Activated CD4-positive, CD25-positive, alpha-beta regulatory T cell treated with anti-CD3 and anti-CD28 coated beads, Interleukin-2, amount 50 U/mL, for 24 hours (primary cell): Measurements from ENCODE around the gene ZNF827.

Experiments
- ATAC-seq, 2 donors: fragments of 150-1000 bp; cut with Tn5 transposase; one replicate each; pipeline ENCODE4 v1.10.0; 2021; ENCODE audit warnings: mild to moderate bottlenecking in 1 of 2, moderate library complexity in 1 of 2

ZNF827 gene

DNA sequence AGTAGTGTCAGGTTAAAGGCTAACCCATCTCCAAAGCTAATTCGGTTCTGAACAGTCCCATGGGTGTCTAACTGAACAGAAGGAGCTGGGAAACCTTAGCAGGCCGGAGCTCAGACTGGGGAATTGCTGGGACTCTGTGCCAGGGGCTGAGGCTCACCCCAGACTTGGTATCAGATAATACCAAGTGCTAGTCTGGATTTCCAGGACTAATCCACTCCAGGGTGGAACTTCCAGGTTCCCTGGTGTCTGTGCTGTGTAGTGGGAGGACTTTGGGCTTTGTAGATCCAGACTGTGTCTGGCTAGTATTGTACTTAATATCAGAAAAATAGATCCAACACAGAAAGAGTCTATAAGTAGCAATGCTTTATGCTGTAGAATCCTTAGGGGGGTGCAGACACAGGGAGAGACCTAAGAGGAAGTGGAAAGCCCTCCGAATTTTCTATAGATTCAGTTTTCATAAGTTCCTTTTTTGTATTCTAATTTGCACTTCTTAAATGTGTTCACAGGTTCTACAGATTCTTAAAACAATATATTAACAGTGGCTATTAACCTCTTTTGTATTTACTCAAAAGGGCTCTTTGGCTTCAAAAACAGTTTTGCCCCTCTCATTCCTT lies 4.1 kb downstream of the ZNF827 start:
- no peak for ATAC-seq

DNA sequence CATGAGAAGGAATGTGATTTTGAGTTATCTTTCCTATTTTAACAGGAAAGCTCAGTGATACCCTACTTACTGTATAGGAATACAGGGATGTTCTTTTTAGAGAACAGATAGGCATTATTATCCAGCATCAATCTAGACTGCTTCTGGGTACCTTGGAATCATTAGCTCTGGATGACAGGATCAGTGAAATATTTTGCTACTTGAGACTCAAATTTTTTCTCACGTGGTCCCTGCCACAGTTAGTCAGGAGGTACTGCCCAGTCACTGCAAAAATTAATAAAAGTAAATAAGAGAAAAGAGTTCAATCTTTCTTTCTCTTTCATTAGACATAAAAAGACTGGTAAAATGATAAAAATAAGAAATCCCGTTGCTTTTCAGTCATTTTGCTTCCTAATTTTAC lies 5.5 kb downstream of the ZNF827 start:
- ATAC-seq, result no peak

DNA sequence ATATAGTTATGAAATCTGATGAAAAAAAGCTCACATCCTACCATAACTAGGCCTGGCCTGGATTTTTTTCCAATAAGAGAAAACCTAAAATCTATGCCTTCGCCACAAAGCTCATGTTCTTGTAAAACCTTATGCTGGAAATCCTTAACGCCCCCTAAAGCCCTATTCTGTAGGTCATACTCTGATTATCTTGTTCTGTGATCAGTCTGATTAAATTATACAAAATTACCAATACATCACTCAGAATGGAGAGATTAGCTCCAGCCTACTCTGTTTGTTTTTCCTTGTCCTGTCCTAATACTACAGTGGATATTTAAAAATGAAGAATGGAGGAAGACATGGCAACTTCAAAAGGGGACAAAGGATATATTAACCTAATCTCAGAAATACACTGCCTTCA lies 7.2 kb downstream of the ZNF827 start:
- ATAC-seq, result no peak

DNA sequence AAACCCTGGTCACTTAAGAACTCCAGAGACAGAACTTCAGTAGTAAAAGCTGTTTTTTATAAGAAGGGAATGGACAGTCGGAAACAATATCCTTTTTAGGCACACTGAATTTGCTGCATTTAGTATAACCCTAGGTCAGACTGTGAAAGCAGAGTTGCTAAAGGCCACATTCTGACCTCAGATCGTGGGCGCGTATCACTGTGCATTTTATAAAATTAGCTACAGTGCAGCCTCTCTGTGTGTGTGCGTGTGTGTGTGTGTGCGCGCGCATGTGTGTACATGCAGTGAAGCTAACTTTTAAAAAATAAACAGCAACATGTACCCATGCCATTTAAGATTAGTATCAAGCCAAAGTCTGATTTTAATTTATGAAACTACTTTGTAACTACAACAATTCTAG lies 8.0 kb downstream of the ZNF827 start:
- ATAC-seq, result no peak

DNA sequence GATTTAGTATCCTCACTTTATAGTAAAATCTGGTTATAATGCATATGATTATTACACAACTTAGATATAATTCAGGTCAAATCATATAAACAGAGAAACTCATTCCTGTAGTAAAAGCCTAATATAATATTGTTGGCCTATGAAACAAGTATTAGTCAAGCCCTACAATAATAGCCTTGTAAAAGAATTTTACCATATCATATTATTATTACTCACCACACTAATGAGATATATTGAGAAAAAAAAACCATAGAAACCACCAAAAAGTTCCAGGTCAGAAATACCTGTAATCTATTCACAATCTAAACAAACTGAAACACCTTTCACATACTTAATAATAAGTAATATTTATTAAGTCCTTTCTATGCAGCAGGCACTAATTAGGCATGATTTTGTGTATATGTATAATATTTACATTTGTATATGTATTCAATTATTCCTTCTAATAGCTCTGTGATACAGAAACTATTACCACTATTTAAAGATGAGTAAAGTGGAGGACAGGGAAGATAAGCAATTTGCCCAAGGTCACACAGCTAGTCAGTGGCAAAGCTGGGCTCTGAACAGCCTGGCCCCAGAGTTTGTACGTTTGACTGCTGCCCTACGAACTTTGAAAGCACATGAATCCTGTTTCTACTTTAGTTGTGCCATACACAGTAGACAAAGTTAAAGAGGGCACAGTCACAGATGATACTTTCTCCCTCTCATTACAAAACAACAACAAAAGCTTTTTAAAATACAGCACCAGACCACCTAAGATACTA lies 9.0 kb downstream of the ZNF827 start:
- peak in 1 of 2 donors; percentile 36 for ATAC-seq

DNA sequence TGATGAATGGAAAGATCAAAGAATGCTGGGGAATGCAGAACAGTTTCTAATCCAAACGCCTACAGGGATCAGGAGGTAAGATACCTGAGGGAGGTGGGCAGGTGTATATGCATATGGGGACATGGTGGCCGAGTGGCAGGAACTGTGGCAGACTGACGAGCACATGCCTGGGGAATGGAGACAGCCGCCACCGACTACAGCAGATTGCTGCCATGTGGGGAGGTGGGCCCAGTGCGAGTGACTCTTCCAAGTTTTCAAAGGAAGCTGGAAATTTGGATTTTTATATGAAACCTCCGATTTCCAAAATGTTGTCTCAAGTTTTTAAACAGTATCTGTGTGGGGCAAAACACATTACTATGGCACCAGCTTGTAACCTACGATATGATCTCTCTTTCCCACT lies 9.9 kb downstream of the ZNF827 start:
- no peak for ATAC-seq

DNA sequence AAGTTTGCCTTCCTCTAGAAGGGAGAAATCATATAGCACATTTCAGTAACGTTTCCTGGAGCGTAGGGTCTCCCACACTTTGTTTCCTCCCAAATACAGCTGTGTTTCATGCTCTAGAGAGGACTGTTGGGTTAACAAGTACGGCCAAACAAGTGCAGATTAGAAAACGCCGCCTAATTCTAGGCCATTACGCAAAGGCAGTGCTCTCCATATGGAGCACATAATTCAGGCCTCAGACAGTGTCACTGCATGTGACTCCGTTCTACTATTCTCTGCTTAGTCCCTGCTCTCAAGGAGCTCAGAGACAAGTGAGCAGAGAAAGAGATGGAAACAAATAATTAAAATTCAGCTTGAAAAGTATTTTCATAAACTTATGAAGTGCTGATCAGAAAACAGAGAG lies 11.6 kb downstream of the ZNF827 start:
- no peak for ATAC-seq

DNA sequence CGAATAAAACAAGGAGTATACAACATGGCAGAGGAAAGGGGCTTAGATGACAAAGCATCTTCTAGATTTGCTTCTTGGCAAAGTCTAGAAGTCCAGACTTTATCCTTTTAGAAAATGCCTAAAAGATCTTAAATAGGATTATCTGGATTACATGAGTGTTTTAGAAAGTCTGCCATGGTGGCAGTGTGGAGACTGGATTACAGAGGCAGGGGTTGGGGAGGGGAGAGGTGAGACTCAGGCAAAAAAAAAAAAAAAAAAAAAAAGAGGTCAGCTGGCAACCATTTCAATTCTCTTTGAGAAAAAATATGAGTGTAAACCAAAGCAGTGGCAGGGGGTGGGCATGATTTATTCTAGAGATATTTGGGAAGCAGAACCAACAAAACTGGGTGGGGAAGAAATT lies 17.4 kb downstream of the ZNF827 start:
- no peak for ATAC-seq

DNA sequence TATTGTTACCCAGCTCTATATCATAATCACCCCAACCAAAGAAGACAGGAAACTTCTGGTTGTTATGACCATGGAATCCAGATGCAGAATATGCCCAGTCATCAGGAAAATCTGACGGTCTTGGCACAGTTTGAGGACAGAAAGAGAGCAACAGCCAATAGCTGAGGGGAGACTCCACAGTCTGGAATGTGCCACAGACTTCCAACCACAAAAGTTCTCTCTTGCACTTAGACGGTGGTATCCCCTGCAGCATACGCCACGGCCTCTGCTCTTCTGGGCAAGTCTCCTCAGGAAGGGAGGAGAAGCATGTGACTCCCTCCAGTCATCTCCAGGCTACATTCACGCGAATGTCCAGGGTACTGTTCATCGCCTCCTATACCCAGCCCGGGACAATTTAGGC lies 18.4 kb downstream of the ZNF827 start:
- no peak for ATAC-seq

DNA sequence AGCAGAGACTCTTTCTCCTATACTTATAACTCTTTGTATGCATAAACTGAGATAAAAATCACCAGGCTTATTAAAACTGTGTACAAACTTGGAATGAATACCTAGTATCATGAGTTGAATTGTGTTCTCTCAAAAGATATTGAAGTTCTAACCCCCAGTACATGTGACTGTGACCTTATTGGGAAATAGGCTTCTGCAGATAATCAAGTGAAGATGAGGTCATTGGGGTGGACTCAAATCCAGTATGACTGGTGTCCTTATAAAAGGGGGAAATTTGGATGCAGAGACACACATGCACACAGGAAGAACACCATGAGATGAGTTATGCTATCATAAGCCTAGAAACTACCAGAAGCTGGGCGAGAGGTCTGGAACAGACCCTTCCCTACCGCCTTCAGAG lies 26.2 kb downstream of the ZNF827 start:
- ATAC-seq, result no peak

DNA sequence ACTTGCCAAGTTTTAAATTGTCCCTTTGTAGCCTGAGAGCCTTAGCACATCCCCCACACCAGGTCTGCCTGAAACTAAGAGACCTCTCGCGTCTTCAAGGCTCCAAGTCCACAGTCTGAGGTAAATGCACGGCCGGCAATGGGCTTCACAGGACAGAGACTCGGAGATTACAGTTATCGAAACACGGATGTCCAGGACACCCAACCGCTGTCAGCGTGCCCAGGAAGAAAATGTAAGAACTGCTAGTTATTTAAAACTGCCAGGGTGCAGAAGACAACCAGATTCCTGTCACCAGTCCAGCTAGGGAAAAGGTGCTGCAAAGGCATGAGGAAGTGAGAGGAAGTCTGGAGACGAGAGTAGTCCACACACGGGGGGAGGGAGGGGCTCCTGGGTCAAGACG lies 28.9 kb downstream of the ZNF827 start:
- no peak for ATAC-seq

DNA sequence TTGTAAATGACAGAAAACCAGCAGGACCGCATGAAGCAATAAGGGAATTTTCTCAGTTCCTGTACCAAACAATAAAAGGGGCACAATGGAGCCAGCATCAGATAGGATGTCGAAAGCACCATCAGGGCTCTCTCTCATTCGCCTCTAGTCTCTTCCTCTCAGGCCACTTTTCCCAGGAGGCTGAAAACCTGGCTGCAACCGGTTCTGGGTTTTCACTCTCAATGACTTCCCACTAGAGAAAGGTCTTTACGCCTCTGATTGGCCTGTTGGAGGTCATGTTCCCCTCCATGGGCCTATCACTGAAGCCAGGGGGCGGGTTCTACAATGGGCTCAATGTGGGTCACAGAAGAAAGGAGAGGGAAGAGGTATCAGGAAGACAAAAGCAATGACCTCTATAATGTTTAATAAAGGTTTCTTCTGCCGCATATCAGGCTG lies 29.3 kb downstream of the ZNF827 start:
- no peak for ATAC-seq

DNA sequence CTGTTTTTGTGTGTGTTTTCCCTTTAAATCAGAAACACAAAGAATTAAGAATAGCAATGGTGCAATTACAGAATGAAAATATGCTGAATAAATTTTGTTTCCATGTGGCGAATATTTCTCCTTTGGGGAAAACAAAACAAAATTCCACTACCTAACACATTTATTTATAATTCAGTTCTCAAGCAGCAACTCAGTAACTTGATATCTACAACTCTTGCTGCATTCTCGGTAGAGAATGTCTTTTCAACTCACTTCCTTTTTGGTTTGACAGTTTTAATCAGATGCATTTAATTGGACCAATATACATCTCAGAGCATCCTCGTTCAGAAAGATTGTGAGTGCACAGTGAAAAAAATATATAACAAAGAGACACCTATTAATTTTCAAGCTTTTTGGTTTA lies 30.8 kb downstream of the ZNF827 start:
- no peak for ATAC-seq

DNA sequence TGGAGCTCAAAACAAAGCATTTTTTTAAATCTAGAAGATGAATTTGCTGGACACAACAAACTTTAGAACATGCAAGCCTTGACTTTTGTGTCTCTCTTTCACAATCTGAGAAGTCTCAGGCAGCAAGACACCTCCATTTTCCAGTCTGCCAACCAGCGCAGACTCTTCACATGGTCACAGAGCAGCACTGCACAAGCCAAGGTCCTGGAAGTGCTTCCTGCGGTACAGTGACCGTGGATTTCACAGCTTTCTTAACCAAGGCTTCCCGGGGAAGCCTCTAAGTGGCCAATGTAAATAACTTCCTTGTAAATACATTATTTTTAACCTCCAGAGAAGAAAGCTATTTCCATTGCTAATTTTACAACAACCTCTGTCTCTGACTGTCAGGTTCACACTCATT lies 31.2 kb downstream of the ZNF827 start:
- no peak for ATAC-seq

DNA sequence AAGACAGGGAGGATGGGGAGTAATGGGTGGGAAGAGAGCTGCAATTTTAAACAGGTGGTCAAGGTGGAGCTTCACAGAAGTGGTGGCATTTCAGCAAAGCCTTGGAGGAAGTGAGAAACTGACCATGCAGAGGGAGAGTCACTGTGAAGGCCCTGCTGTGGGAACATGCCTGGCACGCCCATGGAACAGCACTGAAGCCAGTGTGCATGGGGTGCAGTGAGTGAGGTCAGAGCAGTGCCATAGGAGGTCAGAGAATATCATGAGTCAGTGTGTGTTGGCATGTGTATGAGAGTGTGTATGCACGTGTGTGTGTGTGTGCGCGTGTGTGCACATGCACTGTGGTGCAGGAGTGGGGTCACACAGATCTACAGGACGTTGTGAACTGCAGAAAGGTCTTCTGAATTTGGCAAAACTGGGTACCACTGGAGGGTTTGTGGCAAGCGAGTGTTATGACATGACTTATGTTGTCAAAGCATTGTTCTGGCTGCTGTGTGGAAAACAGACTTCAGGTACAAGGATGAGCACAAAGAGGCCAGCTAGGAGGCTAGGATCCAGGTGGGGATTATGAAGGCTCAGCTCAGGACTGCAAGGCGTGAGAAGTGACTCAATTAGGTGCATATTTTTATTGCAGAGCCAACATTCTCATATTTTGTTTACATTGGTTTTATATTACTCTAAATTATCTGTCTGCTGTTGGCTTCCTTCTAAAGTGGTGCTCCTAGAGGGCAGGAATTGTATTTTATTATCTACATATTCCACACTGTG lies 34.0 kb downstream of the ZNF827 start:
- ATAC-seq, result no peak

DNA sequence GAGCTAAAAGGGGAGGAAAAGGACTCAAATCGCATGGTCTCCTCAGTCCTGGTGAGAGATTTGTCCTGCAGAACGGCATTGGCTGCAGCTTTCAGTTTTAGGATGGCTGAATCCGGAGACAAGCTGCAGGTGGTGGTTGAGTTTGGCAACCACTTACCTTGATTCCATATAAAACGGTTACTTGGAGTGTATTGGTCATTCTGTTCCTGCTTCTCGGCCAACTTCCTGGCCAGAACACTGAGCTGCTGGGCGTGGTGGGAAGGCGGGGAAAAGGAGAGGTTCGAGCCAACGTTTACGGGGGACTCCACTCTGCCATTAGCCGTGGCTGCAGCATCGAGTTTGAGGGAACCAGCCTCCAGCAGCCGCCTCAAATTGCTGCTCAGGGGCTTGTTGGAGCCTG lies 36.1 kb downstream of the ZNF827 start:
- no peak for ATAC-seq

DNA sequence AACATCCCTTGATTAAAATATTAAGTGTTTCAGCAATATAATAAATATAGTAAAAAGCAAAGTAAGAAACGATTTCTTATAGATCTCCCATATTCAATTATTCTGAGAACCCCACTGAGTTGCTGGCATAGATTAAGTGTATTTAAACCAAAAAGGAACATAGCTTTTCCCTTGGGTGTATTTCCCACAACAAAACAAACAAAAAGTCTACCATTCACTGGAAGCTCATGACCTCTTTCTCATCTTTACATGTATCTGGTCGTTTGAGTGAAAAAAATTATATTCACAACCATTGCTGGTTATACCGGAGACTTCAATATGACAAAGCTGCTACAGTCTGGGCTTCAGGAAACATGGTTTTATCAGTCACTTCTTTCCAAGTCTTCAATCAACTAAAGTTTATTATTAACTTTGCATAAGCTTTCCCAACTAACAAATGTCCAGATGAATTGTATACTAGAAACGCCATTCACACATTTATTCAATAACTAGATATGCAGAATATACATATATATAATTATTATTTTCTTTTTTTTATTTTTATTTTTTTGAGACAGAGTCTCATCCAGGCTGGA lies 38.6 kb downstream of the ZNF827 start:
- ATAC-seq, result no peak

DNA sequence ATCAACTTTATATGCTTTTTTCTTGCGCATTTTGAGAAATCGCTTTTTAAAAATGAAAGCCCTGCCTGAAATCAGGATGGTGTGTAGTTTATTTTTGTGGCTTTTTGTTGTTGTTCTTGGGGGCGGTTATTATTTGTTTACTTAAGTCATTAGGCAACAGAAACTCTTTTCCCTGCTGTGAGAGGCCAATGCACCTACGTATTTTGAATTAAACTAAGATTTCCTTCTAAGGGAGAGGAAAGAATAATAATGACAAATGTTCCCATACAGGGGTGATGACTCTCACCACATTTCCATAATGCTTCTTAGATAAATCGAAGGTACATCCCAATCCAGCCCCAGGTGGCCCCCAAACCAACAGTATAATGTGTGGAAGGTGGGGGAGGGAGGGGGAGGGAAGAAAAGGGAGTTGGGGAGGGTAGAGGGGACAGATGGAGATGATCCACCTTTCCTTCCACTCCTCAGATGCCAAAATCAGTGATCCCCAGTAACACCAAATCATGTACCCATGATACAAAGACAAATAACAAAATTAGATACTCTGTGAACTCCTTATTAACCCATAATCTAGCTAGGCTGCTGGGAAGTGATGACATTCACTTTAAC lies 39.6 kb downstream of the ZNF827 start:
- no peak for ATAC-seq

DNA sequence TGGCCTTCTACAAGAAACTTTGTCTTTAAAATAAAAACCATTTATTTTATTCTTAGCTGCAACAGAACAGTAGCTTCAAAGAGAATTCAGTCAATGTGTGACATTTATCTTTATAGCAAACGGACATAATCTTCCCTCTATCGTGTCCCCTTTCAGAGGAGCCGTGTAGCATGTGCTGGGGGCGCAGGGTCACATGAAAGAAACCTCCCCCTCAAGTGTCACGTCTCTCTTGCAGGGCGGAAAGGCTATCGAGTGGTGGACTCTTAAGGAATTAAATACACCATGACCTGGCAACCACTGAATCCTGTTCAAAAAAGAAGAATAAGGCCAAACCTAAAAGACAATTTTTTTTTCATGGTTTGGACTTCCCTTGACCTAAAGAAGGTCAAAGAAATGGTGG lies 40.2 kb downstream of the ZNF827 start:
- ATAC-seq, result no peak

DNA sequence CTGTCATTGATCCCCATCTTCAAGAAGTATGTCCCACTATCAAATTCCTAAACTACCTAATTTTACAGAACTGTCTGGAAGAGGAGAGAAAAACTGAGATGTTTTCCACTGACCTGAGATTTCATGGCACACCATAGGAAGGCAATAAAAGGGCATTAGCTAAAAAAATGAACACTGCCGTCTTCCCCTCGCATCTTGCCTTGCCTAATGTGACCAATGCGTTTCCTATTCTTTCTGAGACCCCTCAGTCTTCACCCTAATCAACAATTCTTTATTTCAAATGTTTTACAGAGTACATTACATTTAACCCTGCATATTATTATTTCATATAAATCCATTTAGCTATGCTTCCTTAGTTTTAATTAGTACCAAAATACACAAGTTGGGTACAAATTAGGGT lies 43.6 kb downstream of the ZNF827 start:
- no peak for ATAC-seq

DNA sequence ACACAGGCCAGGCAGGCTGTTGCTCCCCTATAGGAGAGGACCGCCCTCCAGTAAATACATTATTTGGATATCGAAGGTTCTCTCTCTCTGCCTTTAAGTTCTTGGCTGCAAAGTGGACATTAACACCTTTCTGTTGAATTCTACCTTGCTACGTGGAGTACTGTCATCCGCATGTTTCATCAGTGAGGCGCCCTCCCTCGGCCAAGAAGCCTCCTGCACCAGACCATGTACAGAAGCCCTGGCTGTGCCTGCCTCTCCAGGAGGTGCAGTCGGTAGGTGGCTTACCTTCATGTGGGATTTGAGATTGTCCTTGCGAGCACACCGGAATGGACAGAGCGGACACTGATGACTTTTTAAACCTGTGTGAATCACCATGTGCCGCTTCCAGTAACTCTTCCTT lies 46.7 kb downstream of the ZNF827 start:
- ATAC-seq, result no peak

DNA sequence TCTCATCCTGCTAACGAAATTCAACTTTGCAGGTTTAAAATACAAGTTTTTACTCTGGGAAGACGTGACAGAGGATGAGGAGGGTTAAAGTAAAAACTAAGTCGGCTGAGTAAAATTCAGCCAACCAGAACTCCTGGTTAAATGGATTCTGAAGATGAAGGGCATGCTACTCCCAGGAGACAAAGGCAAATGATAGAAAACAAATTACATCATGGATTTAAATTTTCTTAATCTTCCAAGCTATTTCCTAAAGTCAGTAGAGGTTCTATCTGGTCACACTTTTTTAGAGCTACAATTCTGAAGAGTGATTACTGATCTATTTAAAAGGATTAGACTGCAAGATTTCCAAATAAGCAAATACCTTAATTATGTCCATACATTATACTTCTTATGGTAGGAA lies 47.9 kb downstream of the ZNF827 start:
- ATAC-seq, result no peak

DNA sequence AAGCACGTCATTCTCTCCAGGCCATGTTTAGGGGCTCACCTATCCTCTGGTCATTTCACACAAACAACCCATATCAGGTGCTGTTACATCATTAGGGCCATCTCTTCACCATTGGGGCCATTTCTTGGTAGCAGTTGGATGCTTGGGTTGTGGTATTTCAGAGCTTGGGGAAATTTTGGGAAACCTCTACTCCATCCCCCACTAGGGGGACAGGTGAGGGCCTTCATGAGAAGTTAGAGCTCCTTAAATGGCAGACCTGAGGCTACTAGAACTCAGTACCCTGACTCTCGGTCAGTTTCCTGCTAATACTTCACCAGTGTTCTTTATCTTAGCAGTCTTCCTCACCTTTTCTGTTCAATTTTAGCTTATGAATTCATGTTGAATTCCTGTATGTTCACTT lies 50.2 kb downstream of the ZNF827 start:
- no peak for ATAC-seq
